Left kidney (tissue), 8 donors: ENCODE measurements around the gene MPV17L. TPM values are rescaled to one million over a fixed set of nuclear protein-coding genes. Genes with fewer than 3 reads are reported as not detected.
"Not testable (repeated sequence)": the region's sequence is repeated elsewhere in the genome, so short reads cannot be mapped to it uniquely, and the experiment has no call there.

Experiments
- DNase-seq: peaks from one replicate; pipeline ENCODE4 v3.0.0-alpha.2; 2013
- long read RNA-seq, 8 donors: transcript quantifications; one replicate each; lab custom pipeline, GENCODE V29; 2026
- polyA plus RNA-seq: library from polyadenylated mRNA; unstranded; fragments of 120-200 nt; gene quantifications from one replicate; pipeline ENCODE4 v1.2.1, GENCODE V29; 2013; ENCODE audit not compliant: insufficient read length

MPV17L gene
- 14.4 TPM for polyA plus RNA-seq
- long read RNA-seq, donor 1, full-length matches to known transcripts = 3 of 3 reads
- long read RNA-seq, donor 1, partial matches to known transcripts = 0 of 3 reads
- long read RNA-seq, donor 1, other reads (novel, unspliced or antisense) = 0 of 3 reads
- long read RNA-seq, donor 2, full-length matches to known transcripts = 6 of 6 reads
- long read RNA-seq, donor 2, partial matches to known transcripts = 0 of 6 reads
- long read RNA-seq, donor 2, other reads (novel, unspliced or antisense) = 0 of 6 reads
- long read RNA-seq, donor 3, full-length matches to known transcripts = 6 of 6 reads
- long read RNA-seq, donor 3, partial matches to known transcripts = 0 of 6 reads
- long read RNA-seq, donor 3, other reads (novel, unspliced or antisense) = 0 of 6 reads
- long read RNA-seq, donor 4 = 0 reads
- long read RNA-seq, donor 5, partial matches to known transcripts = 0 of 1 reads
- long read RNA-seq, donor 5, other reads (novel, unspliced or antisense) = 0 of 1 reads
- long read RNA-seq, donor 6, full-length matches to known transcripts = 6 of 6 reads
- long read RNA-seq, donor 6, partial matches to known transcripts = 0 of 6 reads
- long read RNA-seq, donor 6, other reads (novel, unspliced or antisense) = 0 of 6 reads
- long read RNA-seq, donor 7, full-length matches to known transcripts = 3 of 3 reads
- long read RNA-seq, donor 7, partial matches to known transcripts = 0 of 3 reads
- long read RNA-seq, donor 7, other reads (novel, unspliced or antisense) = 0 of 3 reads
- long read RNA-seq, donor 8, full-length matches to known transcripts = 1 of 1 reads
- long read RNA-seq, donor 8, partial matches to known transcripts = 0 of 1 reads
- long read RNA-seq, donor 8, other reads (novel, unspliced or antisense) = 0 of 1 reads

DNA sequence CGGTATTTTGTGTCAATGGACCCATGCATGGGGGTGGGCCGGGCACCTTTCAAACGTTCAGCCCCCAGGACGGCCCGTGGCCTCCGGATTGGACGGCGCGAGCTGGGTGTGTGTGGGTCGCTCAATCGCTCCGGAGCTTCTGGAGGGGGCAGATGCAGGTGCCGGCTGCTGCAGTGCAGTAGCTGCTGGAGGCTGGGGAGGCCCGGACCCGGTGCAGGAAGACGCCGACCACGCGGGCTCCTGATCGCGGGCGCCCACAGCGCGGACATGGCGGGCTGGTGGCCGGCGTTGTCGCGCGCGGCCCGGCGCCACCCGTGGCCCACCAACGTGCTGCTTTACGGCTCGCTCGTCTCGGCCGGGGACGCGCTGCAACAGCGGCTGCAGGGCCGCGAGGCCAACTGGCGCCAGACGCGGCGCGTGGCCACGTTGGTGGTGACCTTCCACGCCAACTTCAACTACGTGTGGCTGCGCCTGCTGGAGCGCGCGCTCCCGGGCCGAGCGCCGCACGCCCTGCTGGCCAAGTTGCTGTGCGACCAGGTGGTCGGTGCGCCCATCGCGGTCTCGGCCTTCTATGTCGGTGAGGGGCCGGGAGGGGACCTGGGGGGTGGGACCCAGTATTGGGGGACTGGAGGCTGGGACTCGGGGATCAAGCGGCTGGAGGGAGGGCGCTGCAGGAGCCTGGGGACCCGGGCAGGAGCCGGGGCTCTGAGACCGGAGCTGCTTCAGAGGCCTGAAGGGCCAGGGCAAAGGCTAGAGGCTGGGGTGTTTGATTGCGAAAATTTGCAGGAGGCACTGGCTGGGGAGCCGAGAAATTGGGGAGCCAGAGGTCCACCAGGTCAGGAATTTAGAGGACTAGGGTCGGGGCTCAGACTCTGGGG is at the start of gene MPV17L:
Gene MPV17L, plus strand, starts transcription at position 124 of the 878 bp plus-strand sequence. Its CDS starts 144 bp downstream, at position 268.
- DNase-seq = peak; percentile 37

DNA sequence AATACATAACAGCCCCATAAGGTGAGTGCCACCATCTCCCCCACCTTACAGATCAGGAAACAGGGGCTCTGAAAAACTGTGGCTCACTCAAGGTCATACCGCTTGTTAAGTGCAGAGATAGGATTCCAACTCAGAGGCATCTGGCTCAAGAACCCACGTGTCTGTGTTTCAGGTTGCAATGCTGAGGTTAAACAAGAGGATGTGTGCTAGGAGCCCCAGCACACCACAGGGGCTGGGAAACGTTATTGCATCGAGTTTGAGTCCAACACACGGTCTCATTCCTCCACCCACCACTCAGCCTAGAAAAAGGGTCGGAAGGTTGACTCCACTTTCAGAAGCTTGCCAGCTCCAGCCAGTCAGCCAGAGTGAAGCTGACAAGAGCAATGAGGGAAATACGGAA is 46.8 kb upstream of the MPV17L start:
- DNase-seq = not testable (repeated sequence)

DNA sequence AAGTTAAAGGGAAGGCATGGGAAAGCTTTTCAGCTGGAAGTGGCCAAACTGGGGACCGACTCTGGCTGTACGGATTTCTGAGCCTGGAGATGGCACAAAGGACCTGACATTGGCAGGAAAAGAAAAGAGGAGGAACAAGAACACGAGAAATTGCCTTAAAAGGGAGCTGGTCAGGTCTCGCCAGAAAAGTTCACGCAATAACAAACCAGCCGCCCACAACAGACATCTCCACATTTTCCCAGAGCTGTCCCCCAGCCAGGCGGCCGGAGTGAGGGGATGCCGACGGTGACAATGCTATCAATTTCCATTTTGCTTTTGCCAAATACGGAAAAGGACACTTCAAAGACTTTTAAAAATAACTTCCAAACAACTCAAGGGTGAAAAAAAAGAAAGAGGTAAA is 44.3 kb upstream of the MPV17L start:
- not testable (repeated sequence) for DNase-seq

DNA sequence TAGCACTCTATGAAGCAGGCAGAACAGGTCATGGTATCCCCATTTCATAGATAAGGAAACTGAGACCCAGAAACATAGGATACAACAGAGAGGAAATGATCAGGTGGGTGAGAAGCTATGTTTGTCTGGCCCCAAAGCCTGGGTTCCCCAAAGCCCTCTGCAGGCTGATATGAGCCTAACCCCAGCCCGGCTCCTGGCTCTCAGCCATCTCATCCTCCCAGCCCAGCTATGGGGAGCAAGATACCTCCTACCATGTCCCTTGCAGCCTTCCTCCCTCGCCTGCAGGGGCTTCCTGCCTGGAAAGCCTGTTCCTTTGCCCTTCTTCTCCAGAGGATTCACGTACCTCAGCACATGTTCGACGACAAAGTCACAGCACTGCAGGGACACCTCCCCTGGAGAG is 43.8 kb upstream of the MPV17L start:
- not testable (repeated sequence) for DNase-seq

DNA sequence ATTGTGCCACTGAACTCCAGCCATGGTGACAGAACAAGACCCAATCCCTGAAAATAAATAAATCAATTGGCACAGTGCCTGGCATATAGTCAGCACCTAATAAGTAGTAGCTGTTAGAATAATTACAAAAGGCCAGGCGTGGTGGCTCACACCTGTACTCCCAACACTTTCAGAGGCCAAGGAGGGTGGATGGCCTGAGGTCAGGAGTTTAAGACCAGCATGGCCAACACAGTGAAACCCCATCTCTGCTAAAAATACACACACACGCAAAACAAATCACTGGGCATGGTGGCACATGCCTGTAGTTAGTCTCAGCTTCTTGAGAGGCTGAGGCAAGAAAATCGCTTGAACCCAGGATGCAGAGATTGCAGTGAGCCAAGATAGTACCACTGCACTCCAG is 42.7 kb upstream of the MPV17L start:
- not testable (repeated sequence) for DNase-seq

DNA sequence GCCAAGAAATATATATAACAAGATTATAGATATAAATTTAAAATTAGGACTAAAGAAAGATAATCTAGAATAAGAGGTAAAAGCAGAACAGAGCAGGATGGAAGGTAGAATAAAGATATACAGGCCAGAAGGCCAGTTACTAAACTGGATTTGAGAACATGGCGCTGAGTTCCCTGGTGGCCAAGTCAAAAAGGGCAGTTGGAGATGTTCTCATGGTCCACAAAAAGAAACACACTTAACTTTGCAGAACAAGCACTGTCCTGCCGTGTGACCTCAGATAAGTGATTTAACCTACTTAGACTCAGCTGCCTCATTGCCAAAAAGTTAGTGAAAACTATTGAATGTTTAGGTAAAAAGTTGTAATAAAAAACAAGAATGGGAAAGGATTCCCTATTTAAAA is 40.7 kb upstream of the MPV17L start:
- DNase-seq = not testable (repeated sequence)

DNA sequence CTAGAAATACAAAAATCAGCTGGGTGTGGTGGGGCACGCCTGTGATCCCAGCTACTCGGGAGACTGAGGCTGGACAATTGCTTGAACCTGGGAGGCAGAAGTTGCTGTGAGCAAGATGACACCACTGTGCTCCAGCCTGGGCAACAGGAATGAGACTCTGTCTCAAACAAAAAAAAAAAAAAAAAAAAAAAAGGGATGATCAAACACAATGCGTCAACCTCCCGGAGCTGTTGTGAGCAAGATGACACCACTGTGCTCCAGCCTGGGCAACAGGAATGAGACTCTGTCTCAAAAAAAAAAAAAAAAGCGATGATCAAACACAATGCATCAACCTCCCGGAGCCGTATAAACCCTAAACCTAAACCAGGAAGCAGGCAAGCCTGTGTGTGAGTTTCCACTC is 38.1 kb upstream of the MPV17L start:
- not testable (repeated sequence) for DNase-seq

DNA sequence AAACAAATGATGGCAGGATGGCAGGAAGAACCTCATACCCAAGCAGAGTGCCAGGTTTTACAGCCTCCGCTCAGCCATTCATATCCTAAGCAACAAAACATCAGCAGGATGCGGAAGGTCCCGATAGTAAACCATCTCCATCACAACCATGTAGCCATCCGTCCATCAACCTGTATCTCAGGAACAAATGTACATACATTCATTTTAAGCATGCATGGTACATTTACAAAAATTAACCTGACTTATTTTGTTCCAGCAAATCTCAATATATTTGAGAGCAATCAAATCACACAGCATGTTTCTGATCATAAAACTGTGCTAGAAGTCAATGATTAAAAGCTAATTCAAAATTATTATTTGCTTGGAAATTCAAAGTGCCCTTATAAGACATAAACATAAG is 17.4 kb upstream of the MPV17L start, which contains the start of gene NPIPA5:
Gene NPIPA5, minus strand, starts transcription at position 101 of the 400 bp plus-strand sequence. Its CDS starts 0 bp downstream, at position 101.
- DNase-seq = not testable (repeated sequence)

DNA sequence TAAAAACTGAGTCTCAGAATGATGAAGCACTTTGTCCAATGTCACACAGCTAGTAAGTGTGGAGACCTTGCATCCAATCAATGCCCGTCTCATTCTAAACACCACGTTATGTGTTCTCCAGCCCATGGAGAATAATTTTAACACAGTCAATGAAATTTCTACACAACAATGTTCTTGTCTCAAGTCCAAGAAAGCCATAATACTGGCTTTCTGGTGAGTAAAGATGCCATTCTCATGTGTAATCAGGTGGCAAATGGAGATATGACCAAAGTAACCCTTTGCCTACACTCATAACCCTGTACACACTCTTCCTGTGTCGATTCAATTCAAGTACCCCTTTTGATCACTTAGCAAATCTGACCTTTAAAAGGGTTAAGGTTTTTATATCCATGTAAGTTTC is 12.7 kb upstream of the MPV17L start:
- not testable (repeated sequence) for DNase-seq

DNA sequence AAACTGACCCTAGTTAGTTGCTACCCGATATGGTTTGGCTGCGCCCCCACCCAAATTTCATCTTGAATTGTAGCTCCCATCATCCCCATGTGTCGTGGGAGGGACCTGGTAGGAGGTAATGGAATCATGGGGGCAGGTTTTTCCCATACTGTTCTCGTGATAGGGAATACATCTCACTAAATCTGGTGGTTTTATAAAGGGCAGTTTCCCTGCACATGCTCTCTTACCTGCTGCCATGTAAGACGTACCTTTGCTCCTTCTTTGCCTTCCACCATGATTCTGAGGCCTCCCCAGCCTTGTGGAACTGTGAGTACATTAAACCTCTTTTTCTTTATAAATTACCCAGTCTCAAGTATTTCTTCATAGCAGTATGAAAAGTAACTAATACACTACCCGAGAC is 7.5 kb upstream of the MPV17L start:
- not testable (repeated sequence) for DNase-seq

DNA sequence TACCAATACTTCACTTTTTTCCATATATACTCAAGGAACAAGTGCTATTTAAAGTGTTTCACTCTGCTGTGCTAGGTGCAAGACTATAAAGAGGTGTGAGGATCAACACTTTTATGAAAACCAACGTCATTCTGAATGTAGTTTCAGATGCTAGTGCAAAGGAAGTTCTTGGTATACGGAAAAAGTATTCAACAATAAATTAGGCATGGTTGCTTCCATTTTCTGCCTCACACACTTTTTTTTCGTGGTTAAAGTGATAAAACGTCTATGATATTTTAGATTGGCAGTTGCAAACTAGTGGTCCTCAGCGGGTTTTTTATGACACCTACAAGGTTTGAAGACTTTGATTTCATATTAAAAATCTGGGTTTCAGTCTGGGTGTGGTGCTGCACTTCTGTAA is 5.6 kb upstream of the MPV17L start:
- not testable (repeated sequence) for DNase-seq

DNA sequence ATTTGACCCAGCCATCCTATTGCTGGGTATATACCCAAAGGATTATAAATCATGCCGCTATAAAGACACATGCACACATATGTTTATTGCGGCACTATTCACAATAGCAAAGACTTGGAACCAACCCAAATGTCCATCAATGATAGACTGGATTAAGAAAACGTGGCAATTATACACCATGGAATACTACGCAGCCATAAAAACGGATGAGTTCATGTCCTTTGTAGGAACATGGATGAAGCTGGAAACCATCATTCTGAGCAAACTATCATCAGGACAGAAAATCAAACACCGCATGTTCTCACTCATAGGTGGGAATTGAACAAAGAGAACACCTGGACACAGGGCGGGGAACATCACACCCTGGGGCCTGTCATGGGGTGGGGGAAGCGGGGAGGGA is 2.5 kb upstream of the MPV17L start:
- not testable (repeated sequence) for DNase-seq

DNA sequence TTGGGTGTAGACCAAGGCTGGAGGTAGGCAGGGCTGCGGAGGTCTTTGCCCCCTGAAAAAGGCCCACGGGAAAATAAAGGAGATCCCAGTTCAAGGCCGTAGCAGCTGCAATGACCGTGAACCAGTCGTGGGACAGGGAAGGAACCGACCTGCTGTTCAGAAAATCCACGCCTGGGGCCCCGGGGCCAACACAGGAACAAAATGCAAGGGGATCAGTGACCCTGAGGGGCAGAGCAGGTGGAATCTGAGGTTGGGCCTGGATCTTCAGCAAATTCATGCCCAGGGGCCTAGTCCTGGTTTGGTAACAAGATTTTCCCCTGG is 915 bp downstream of the MPV17L start:
- not testable (repeated sequence) for DNase-seq

DNA sequence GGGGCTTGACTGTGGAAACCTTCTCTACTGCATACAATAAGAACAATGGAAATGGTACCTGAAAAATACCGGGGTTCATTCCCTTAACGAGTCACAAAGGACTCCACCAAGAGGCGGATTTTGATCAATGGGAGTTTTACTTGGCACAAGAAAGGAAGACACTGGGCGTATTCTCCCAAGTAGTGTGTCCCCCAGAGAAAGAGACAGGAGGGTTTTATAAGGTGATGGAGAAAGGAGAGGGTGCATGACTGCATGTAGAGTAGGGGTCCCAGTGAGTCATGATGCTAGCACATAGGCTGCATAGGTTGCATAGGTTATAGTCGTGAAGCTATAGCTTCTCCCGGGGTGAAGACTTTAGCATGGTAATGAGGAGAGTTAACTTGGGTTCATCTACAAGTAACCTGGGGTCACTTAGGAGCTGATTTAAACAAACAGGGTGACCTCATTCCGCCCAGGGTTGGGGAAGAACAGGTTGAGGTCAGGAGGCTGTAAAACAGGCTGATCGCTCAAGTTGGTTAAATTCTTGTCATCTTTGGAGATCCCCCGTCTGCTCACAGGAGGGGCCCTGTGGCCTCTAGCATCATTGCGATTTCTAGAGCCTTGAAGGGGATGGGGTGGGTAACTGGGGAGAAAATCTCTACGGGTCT is 1.5 kb downstream of the MPV17L start:
- no peak for DNase-seq

DNA sequence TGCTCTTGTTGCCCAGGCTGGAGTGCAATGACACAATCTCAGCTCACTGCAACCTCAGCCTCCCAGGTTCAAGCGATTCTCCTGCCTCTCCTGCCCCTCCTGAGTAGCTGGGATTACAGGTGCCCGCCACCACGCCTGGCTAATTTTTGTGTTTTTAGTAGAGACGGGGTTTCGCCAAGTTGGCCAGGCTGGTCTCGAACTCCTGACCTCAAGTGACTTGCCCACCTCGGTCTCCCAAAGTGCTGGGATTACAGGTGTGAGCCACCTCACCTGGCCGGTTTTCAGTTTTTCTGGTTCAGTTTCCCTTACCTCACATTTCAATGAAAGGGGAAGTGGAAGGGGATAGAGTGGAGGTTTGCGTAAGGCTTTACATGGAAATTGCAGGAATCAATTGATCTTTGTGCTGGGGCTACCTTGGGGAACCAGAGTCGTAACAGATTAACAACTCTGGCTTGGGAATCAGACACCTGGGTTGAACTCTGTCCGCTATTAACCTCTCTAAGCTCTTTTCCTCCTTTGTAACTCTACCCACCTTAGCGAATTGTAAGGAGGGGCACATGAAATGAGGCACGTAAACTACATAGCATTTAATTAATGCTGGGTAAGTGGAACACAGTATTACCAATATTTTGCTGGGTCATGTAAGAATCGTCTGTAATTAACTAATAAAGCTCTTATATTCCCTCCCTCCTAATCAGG is 3.2 kb downstream of the MPV17L start:
- DNase-seq = peak; percentile 35

DNA sequence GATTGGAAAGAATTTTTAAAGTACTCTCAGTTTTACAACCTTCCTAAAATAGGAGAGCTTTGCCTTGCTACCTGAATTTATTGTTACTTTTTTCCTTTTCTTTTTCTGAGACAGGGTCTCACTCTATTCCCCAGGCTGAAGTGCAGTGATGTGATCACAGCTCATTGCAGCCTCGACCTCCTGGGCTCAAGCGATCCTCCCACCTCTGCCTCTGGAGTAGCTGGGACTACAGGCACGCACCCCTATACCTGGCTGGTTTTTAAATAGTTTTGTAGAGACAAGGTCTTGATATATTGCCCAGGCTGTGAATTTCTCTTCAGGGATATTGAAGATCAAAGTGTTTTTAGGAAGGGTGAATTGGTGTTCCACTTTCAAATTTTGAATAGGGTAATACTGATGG is 3.8 kb downstream of the MPV17L start:
- DNase-seq = no peak

DNA sequence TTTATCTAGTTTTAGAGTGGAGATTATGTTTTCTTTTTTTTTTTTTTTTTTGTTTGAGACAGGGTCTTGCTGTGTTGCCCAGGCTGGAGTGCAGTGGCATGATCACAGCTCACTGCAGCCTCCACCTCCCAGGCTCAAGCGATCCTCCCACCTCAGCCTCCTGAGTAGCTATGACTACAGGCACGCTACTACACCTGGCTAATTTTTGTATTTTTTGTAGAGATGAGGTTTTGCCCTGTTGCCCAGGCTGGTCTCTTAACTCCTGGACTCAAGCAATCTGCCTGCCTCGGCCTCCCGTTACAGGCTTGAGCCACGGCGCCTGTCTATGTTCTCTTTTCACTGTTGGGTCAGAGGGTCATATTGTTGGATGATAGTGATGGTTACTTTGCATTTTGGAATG is 4.8 kb downstream of the MPV17L start:
- not testable (repeated sequence) for DNase-seq

DNA sequence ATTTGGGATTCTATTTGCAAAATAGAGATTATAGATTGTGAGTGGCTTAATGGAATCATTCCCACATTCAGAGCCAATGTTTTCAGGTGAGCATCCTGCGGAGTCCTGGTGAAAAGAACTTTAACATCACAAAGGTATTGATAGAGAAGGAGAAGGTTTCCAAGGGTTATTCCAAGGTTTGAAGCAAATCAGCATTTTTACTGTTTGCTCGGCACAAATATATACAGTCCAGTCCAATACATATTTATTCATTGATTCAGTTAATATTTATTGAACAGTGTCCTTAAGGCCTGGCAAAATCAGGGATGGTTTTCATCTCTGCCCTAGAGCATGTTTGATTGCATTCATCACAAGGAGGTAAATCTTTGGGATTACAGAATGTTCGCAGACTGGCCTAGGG is 6.4 kb downstream of the MPV17L start:
- no peak for DNase-seq

DNA sequence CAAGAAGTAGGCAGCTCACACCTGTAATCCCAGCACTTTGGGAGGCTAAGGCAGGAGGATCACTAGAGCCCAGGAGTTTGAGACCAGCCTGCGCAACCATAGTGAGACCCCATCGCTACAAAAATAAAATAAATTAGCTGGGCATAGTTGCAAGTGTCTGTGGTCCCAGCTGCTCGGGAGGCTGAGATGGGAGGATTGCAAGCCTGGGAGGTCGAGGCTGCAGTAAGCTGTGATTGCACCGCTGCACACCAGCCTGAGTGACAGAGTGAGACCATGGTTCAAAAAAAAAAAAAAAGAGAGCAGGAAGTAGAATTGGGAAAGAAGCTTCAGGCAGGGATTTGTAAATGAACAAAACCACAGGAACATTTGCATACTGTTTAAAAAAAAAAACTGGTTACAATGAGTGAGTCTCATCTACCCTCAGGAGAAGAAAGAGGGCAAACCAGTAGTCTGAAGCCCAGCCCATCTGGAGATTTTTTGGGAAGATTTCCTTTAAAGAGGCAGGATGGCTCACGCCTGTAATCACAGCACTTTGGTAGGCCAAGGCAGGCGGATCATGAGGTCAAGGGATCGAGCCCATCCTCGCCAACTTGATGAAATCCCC is 7.9 kb downstream of the MPV17L start:
- no peak for DNase-seq

DNA sequence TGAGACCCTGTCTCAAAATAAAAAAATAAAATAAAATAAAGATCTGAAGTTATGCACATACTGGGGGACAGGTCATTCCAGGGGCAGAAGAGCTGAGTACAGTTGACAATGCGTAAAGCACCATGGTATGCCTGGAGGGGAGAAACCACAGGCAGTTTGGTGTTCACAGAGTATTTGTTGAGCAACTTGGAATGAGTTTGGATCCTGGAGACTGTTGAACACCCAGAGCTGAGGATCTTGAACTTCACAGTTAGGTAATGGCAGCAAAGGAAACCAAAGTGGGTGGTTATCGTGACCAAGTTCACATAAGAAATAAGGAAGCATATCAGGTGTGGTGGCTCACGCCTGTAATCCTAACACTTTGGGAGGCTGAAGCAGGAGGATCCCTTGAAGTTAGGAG is 8.5 kb downstream of the MPV17L start:
- DNase-seq = not testable (repeated sequence)
